IMR-90 (cell line): ENCODE measurements around the gene KCNK18.

Experiments used
- BHLHE40 ChIP-seq: fragments of 150-350 bp; IDR thresholded peaks from 2 replicates; pipeline ENCODE4 v1.6.1; 2016; ENCODE audit warnings: mild to moderate bottlenecking, low read depth, low read length
- CTCF ChIP-seq: conservative IDR thresholded peaks from 2 replicates; pipeline ENCODE4 v1.5.1; 2012; ENCODE audit warnings: mild to moderate bottlenecking, low read depth, low read length, improper control_type of control experiment
- POLR2A ChIP-seq: IDR thresholded peaks from 2 replicates; pipeline ENCODE4 v1.6.1; 2012; ENCODE audit warnings: mild to moderate bottlenecking, low read depth, low read length

- no peak for TF ChIP-seq POLR2A
- TF ChIP-seq CTCF = no peak
- no peak for TF ChIP-seq BHLHE40
These were observed 36.7 kb upstream of the KCNK18 start for GRCh38 chr10:117160567-117160966.
